ENCODE data around the gene KHDC1. TPM values are rescaled to one million over a fixed set of nuclear protein-coding genes. Genes with fewer than 3 reads are reported as not detected.
"Not testable (repeated sequence)": the region's sequence is repeated elsewhere in the genome, so short reads cannot be mapped to it uniquely, and the experiment has no call there.

KHDC1 gene
- total RNA-seq, 2 donors from 2014 or later, result 1.0 to 3.0 TPM

DNA sequence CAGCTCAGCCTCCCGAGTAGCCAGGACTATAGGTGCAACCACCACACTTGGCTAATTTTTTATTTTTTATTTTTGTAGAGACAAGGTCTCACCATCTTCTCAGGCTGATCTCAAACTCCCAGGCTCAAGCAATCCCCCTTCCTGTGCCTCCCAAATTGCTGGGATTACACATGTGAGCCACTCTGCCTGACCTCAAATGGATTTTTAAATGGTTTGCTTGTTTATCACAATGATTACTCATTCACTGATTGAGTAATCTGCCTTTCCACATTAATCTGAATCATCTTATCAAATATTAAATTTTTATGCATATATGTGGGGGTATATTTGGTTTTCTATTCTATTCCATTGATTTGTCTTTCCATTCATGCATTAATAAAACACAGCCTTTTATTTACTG is 28.3 kb downstream of the KHDC1 start:
- TF ChIP-seq POLR2A (IDR thresholded peaks at IDR 0.05), result no peak
- TF ChIP-seq, protein P1, sequence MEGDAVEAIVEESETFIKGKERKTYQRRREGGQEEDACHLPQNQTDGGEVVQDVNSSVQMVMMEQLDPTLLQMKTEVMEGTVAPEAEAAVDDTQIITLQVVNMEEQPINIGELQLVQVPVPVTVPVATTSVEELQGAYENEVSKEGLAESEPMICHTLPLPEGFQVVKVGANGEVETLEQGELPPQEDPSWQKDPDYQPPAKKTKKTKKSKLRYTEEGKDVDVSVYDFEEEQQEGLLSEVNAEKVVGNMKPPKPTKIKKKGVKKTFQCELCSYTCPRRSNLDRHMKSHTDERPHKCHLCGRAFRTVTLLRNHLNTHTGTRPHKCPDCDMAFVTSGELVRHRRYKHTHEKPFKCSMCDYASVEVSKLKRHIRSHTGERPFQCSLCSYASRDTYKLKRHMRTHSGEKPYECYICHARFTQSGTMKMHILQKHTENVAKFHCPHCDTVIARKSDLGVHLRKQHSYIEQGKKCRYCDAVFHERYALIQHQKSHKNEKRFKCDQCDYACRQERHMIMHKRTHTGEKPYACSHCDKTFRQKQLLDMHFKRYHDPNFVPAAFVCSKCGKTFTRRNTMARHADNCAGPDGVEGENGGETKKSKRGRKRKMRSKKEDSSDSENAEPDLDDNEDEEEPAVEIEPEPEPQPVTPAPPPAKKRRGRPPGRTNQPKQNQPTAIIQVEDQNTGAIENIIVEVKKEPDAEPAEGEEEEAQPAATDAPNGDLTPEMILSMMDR (IDR thresholded peaks at IDR 0.05), result no peak
- Histone ChIP-seq H3K4me1 (no peaks in the 10 kb centered on the region), H3K9me3 (no peaks in the 10 kb centered on the region), H3K27me3 (no peaks in the 10 kb centered on the region), H3K36me3 (replicated peaks in 1 of 2; ENCODE audit: insufficient read depth in 1 of 2, low read depth in 2 of 2) (no peaks in the 10 kb centered on the region), H3K4me3 (no peak overlapping the region), H3K27ac (no peak overlapping the region)
- ATAC-seq, result no peak
- DNase-seq, result no peak
- WGBS, 2 donors, result 87 to 88% methylated on average over 1 of the region's 1 CpG
- intact Hi-C loops (cut with DNase I), result no loop called here

DNA sequence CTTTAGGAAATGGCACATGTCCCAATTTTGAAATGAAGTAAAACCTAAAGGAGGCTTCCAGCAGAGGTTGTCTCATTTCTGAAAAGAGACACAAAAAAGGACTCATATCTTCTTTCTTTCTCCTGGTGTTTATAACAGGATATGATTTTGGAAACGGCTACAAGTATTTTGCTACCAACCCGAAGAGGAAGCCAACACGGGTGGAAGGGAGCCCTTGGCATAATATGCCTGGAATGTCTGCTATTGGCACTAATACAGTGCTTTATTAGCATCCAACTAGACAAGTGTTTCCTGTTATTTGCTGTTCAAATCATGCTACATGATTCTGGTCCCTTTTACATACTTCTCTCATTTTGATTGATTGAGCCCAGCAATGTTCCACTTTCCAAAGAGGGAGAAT is 29.0 kb downstream of the KHDC1 start:
- H3K27me3 ChIP-seq; H3K27ac ChIP-seq; ATAC-seq; H3K4me1 ChIP-seq; intact Hi-C loops (cut with DNase I); H3K4me3 ChIP-seq; H3K36me3 ChIP-seq (replicated peaks in 1 of 2; ENCODE audit: insufficient read depth in 1 of 2, low read depth in 2 of 2); H3K9me3 ChIP-seq; DNase-seq: not testable (repeated sequence)
- WGBS, 2 donors, result 28 to 45% methylated on average over 3 of the region's 3 CpGs

DNA sequence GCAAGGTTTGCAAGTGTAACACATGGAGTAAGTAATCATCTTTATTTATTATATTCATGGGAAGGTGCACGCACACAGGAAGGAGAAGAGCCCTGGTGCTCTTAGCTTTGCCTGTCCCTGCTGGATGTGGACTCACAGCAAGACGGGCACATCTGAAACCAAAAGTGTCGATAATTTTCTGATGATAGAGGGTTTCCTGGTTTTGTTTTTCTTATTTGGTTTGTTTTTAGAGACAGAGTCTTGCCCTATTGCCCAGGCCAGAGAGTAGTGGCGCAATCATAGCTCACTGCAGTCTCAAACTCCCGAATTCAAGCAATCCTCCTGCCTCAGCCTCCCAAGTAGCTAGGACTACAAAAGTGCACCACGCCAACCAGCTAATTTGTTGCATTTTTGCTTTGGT is 29.9 kb downstream of the KHDC1 start:
- Histone ChIP-seq H3K4me3 (no peak overlapping the region), H3K9me3 (no peaks in the 10 kb centered on the region), H3K4me1 (no peaks in the 10 kb centered on the region), H3K27me3 (no peaks in the 10 kb centered on the region), H3K27ac (no peak overlapping the region), H3K36me3 (replicated peaks in 1 of 2; ENCODE audit: insufficient read depth in 1 of 2, low read depth in 2 of 2) (no peaks in the 10 kb centered on the region)
- intact Hi-C loops (cut with DNase I), result no loop called here
- DNase-seq (no peak), ATAC-seq (no peak)
- WGBS, 2 donors, result 84 to 97% methylated on average over 6 of the region's 6 CpGs
- TF ChIP-seq, protein P1 (IDR thresholded peaks at IDR 0.05), result no peak
- TF ChIP-seq POLR2A (IDR thresholded peaks at IDR 0.05), result no peak

DNA sequence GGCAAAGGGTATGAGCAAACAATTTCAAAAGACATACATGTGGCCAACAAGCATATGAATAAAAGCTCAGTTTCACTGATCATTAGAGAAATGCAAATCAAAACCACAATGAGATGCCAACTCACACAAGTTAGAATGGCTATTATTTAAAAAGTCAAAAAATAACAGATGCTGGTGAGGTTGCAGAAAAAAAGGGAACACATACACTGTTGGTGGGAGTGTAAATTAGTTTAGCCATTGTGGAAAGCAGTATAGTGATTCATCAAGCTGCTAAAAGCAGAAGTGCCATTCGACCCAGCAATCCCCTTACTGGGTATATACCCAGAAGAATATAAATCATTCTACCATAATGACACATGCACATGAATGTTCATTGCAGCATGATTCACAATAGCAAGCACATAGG is 31.0 kb downstream of the KHDC1 start:
- 34 to 57% methylated on average over 1 of the region's 1 CpG for WGBS, 2 donors
- H3K36me3 ChIP-seq (replicated peaks in 1 of 2; ENCODE audit: insufficient read depth in 1 of 2, low read depth in 2 of 2), result no peaks in the 10 kb centered on the region
- TF ChIP-seq, protein P1 (IDR thresholded peaks at IDR 0.05), result no peak
- no peak for TF ChIP-seq POLR2A (IDR thresholded peaks at IDR 0.05)
- intact Hi-C loops (cut with DNase I), result no loop called here
- H3K4me3 ChIP-seq, result no peak overlapping the region
- no peaks in the 10 kb centered on the region for H3K27me3 ChIP-seq
- DNase-seq (no peak), ATAC-seq (no peak)
- no peaks in the 10 kb centered on the region for H3K9me3 ChIP-seq
- no peaks in the 10 kb centered on the region for H3K4me1 ChIP-seq
- H3K27ac ChIP-seq, result no peak overlapping the region

DNA sequence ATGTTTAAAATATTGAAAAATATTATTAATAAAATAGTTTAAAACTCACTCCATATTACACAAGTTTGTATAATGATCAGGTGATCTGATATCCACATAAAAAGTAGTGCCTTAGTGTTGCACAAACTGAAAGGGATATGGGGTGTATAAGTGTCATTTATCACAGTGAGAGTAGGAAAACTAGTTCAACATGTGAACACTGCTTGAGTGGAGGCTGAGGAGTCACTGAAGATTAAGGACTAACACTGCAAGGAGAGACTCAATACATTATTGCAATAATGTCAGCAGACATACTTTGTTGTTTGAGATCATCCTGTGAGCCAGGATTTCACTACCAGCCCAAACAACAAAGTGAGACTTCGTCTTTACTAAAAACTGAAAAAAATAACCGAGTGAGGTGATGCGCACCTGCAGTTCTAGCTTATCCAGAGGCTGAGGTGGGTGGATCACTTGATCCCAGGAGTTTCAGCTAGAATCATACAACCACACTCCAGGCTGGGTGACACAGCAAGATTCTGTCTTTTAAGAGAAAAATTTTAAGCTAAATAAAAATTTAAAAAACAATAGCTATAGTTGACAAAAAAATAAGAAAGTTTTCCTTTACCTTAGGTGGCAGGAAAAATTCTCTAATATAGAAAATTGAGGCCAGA is 35.3 kb downstream of the KHDC1 start:
- H3K36me3 ChIP-seq (replicated peaks in 1 of 2; ENCODE audit: insufficient read depth in 1 of 2, low read depth in 2 of 2), result no peaks in the 10 kb centered on the region
- DNase-seq (no peak), ATAC-seq (no peak)
- WGBS, 2 donors, result 72 to 80% methylated on average over 3 of the region's 3 CpGs
- no peak overlapping the region for H3K27ac ChIP-seq
- no peaks in the 10 kb centered on the region for H3K27me3 ChIP-seq
- intact Hi-C loops (cut with DNase I), result no loop called here
- no peak overlapping the region for H3K4me3 ChIP-seq
- TF ChIP-seq, protein P1 (IDR thresholded peaks at IDR 0.05), result no peak
- no peak for TF ChIP-seq POLR2A (IDR thresholded peaks at IDR 0.05)
- H3K4me1 ChIP-seq, result no peaks in the 10 kb centered on the region
- no peaks in the 10 kb centered on the region for H3K9me3 ChIP-seq

Measured in body of pancreas (tissue), 4 donors.